Retinal pigment epithelial cell (primary cell): ENCODE data around the gene CIART.

Source experiments
- DNase-seq: peaks from one replicate; pipeline ENCODE4 v3.0.0-alpha.2; 2010; ENCODE audit warnings: low read depth
- H3K4me3 ChIP-seq: 2 replicates; pipeline ENCODE4 v1.5.1; 2011; ENCODE audit warnings: mild to moderate bottlenecking, low read length, control low read depth, moderate library complexity
- TF ChIP-seq, protein P1 (sequence below): conservative IDR thresholded peaks from 2 replicates; pipeline ENCODE4 v1.5.1; 2011; ENCODE audit warnings: low read depth, low read length, control low read depth, inconsistent platforms

The CIART gene

GRCh38 chr1:150262388-150263320, 19.7 kb upstream of the CIART start:
- TF ChIP-seq, protein P1, sequence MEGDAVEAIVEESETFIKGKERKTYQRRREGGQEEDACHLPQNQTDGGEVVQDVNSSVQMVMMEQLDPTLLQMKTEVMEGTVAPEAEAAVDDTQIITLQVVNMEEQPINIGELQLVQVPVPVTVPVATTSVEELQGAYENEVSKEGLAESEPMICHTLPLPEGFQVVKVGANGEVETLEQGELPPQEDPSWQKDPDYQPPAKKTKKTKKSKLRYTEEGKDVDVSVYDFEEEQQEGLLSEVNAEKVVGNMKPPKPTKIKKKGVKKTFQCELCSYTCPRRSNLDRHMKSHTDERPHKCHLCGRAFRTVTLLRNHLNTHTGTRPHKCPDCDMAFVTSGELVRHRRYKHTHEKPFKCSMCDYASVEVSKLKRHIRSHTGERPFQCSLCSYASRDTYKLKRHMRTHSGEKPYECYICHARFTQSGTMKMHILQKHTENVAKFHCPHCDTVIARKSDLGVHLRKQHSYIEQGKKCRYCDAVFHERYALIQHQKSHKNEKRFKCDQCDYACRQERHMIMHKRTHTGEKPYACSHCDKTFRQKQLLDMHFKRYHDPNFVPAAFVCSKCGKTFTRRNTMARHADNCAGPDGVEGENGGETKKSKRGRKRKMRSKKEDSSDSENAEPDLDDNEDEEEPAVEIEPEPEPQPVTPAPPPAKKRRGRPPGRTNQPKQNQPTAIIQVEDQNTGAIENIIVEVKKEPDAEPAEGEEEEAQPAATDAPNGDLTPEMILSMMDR: no peak
- no peak overlapping the region for H3K4me3 ChIP-seq
- no peak for DNase-seq

- no peak for DNase-seq
- TF ChIP-seq, protein P1: no peak
Observed at GRCh38 chr1:150263549-150263948, 18.8 kb upstream of the CIART start.

GRCh38 chr1:150267896-150268295, 14.5 kb upstream of the CIART start:
- TF ChIP-seq, protein P1: no peak
- no peak for DNase-seq
- peak overlapping the region; percentile 94 for H3K4me3 ChIP-seq

More at GRCh38 chr1:150263549-150263948, 18.8 kb upstream of the CIART start:
- H3K4me3 ChIP-seq: no peak overlapping the region

DNA sequence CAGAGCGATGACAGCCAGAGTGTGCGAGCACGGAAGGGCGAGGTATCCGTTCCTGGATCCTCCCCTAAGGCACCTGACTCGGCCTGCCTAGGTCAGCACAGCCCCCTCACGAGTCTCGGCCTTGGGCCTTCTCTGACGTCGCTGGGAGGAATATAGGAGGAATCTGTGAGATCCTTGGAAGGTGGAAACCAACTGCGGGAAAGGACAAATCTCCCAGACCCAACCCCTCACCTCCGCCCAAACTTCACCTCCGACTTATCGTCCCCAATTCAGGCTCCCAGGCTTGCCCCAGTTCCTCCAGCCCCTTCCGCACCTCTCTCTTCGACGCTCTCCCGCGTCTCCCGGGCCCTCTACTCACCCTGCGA, 14.0 kb upstream of the CIART start:
- no peak for DNase-seq
- H3K4me3 ChIP-seq: peak overlapping the region; percentile 94
- TF ChIP-seq, protein P1: no peak

- H3K4me3 ChIP-seq: peak within 1 kb of the TSS; percentile 94
- DNase-seq: peak; percentile 89
- TF ChIP-seq, protein P1: no peak
Observed at GRCh38 chr1:150268705-150269403, 13.5 kb upstream of the CIART start, which contains the start of gene APH1A. Gene APH1A (minus strand): TSS chr1:150269016. CDS start chr1:150268810, 206 bp downstream.

GRCh38 chr1:150269451-150269850, 12.9 kb upstream of the CIART start:
- DNase-seq: no peak
- TF ChIP-seq, protein P1: no peak

More at GRCh38 chr1:150269451-150269850, 12.9 kb upstream of the CIART start:
- peak overlapping the region; percentile 94 for H3K4me3 ChIP-seq
